Measurements from ENCODE around the gene S1PR2.
"Not testable (repeated sequence)": the region's sequence is repeated elsewhere in the genome, so short reads cannot be mapped to it uniquely, and the experiment has no call there.

S1PR2 gene

GRCh38 chr19:10182076-10182475 lies 49.1 kb downstream of the S1PR2 start:
- H3K4me1 Mint-ChIP-seq (ENCODE audit: low read depth), result peaks cover 5% of the 10 kb centered on the region
- H3K4me3 Mint-ChIP-seq, result no peak overlapping the region
- peaks cover 40% of the 10 kb centered on the region for H3K36me3 Mint-ChIP-seq (ENCODE audit: low read depth)
- no peak overlapping the region for H3K27ac Mint-ChIP-seq
- no peaks in the 10 kb centered on the region for H3K27me3 Mint-ChIP-seq (ENCODE audit: low read depth)
- no peak for DNase-seq (ENCODE audit: low spot score)
- H3K9me3 Mint-ChIP-seq, result no peaks in the 10 kb centered on the region

GRCh38 chr19:10180459-10180858 lies 50.7 kb downstream of the S1PR2 start:
- no peak for DNase-seq (ENCODE audit: low spot score)
- Mint-ChIP-seq H3K4me1 (ENCODE audit: low read depth) (peaks cover 5% of the 10 kb centered on the region), H3K9me3 (no peaks in the 10 kb centered on the region), H3K36me3 (ENCODE audit: low read depth) (peaks cover 47% of the 10 kb centered on the region), H3K27ac (no peak overlapping the region), H3K4me3 (no peak overlapping the region), H3K27me3 (ENCODE audit: low read depth) (no peaks in the 10 kb centered on the region)

GRCh38 chr19:10180024-10180423 lies 51.1 kb downstream of the S1PR2 start:
- peaks cover 50% of the 10 kb centered on the region for H3K36me3 Mint-ChIP-seq (ENCODE audit: low read depth)
- H3K9me3 Mint-ChIP-seq; H3K4me1 Mint-ChIP-seq (ENCODE audit: low read depth); H3K4me3 Mint-ChIP-seq; H3K27ac Mint-ChIP-seq; H3K27me3 Mint-ChIP-seq (ENCODE audit: low read depth); DNase-seq (ENCODE audit: low spot score): not testable (repeated sequence)

- no peaks in the 10 kb centered on the region for H3K9me3 Mint-ChIP-seq
- DNase-seq (ENCODE audit: low spot score), result no peak
- peaks cover 6% of the 10 kb centered on the region for H3K4me1 Mint-ChIP-seq (ENCODE audit: low read depth)
- no peaks in the 10 kb centered on the region for H3K27me3 Mint-ChIP-seq (ENCODE audit: low read depth)
- no peak overlapping the region for H3K4me3 Mint-ChIP-seq
- H3K36me3 Mint-ChIP-seq (ENCODE audit: low read depth), result peaks cover 67% of the 10 kb centered on the region
- no peak overlapping the region for H3K27ac Mint-ChIP-seq
Observed at GRCh38 chr19:10173527-10173926, 57.6 kb downstream of the S1PR2 start.
